HG03521 (cell line): ENCODE data around the gene PDK4.
A peak's percentile ranks its signal among the peaks of the same experiment; 100 is the strongest.

Experiments used
- ATAC-seq: cut with Tn5 transposase; IDR thresholded peaks from one replicate; pipeline ENCODE4 v1.9.1; 2021; ENCODE audit warnings: mild to moderate bottlenecking, moderate library complexity; ENCODE audit not compliant: unreplicated experiment

Gene PDK4

GRCh38 chr7:95596198-95597063, at the start of gene PDK4:
PDK4 (minus strand) TSS chr7:95596516; CDS start chr7:95596293, 223 bp downstream.
- no peak for ATAC-seq

GRCh38 chr7:95642173-95642572, 45.9 kb upstream of the PDK4 start:
- ATAC-seq: no peak

- ATAC-seq: no peak
Observed at GRCh38 chr7:95636140-95636940, 40.0 kb upstream of the PDK4 start.

GRCh38 chr7:95632609-95633008, 36.3 kb upstream of the PDK4 start:
- ATAC-seq: no peak

GRCh38 chr7:95631527-95631926, 35.2 kb upstream of the PDK4 start:
- no peak for ATAC-seq

- no peak for ATAC-seq
Observed at GRCh38 chr7:95630702-95631458, 34.6 kb upstream of the PDK4 start.

GRCh38 chr7:95628831-95629439, 32.6 kb upstream of the PDK4 start:
- ATAC-seq: no peak

GRCh38 chr7:95623788-95624187, 27.5 kb upstream of the PDK4 start:
- ATAC-seq: no peak

GRCh38 chr7:95622859-95623258, 26.5 kb upstream of the PDK4 start:
- ATAC-seq: no peak

- no peak for ATAC-seq
Observed at GRCh38 chr7:95622001-95622549, 25.8 kb upstream of the PDK4 start.

- ATAC-seq: no peak
Observed at GRCh38 chr7:95621404-95621803, 25.1 kb upstream of the PDK4 start.

- ATAC-seq: no peak
Observed at GRCh38 chr7:95620631-95621030, 24.3 kb upstream of the PDK4 start.

GRCh38 chr7:95619921-95620320, 23.6 kb upstream of the PDK4 start:
- no peak for ATAC-seq

- no peak for ATAC-seq
Observed at GRCh38 chr7:95619517-95619916, 23.2 kb upstream of the PDK4 start.

- ATAC-seq: no peak
Observed at GRCh38 chr7:95614442-95614940, 18.2 kb upstream of the PDK4 start.

- ATAC-seq: no peak
Observed at GRCh38 chr7:95611224-95611623, 14.9 kb upstream of the PDK4 start.

- ATAC-seq: no peak
Observed at GRCh38 chr7:95609277-95609971, 13.1 kb upstream of the PDK4 start.

GRCh38 chr7:95608359-95609173, 12.2 kb upstream of the PDK4 start:
- peak; percentile 98 for ATAC-seq

- ATAC-seq: no peak
Observed at GRCh38 chr7:95607561-95607960, 11.2 kb upstream of the PDK4 start.
